H9 (cell line): ENCODE results near the gene COX7A2L. TPM values are rescaled to one million over a fixed set of nuclear protein-coding genes. Genes with fewer than 3 reads are reported as not detected.

Source experiments
- DNase-seq: peaks from one replicate; pipeline ENCODE4 v3.0.0-alpha.2; 2017
- H2AFZ ChIP-seq: one replicate; pipeline ENCODE4 v1.6.1; 2013; ENCODE audit warnings: mild to moderate bottlenecking, low read length, control low read depth, moderate library complexity
- H2AK5ac ChIP-seq: 2 replicates; pipeline ENCODE4 v1.6.1; 2013; ENCODE audit warnings: low read length, control low read depth, mixed read lengths; ENCODE audit not compliant: insufficient read length
- H2BK120ac ChIP-seq: one replicate; pipeline ENCODE4 v1.6.1; 2013; ENCODE audit warnings: low read depth, mild to moderate bottlenecking, low read length, control low read depth, inconsistent platforms; ENCODE audit not compliant: poor library complexity, severe bottlenecking
- H2BK12ac ChIP-seq: 2 replicates; pipeline ENCODE4 v1.6.1; 2013; ENCODE audit warnings: low read length, control low read depth, mixed read lengths, low read depth; ENCODE audit not compliant: insufficient read length
- H2BK15ac ChIP-seq: 2 replicates; pipeline ENCODE4 v1.6.1; 2013; ENCODE audit warnings: low read depth, low read length, control low read depth
- H2BK20ac ChIP-seq: one replicate; pipeline ENCODE4 v1.6.1; 2013; ENCODE audit warnings: low read depth, mild to moderate bottlenecking, low read length, control low read depth, inconsistent platforms; ENCODE audit not compliant: poor library complexity, severe bottlenecking
- H2BK5ac ChIP-seq: 2 replicates; pipeline ENCODE4 v1.6.1; 2013; ENCODE audit warnings: low read length, control low read depth, mixed read lengths; ENCODE audit not compliant: insufficient read length
- H3K14ac ChIP-seq: 2 replicates; pipeline ENCODE4 v1.6.1; 2013; ENCODE audit warnings: low read length, control low read depth; ENCODE audit not compliant: insufficient read depth
- H3K18ac ChIP-seq: 2 replicates; pipeline ENCODE4 v1.6.1; 2013; ENCODE audit warnings: low read depth, mild to moderate bottlenecking, mixed read lengths, low read length, control low read depth; ENCODE audit not compliant: insufficient read length
- H3K23ac ChIP-seq: 2 replicates; pipeline ENCODE4 v1.6.1; 2013; ENCODE audit warnings: low read length, control low read depth, mixed read lengths, low read depth; ENCODE audit not compliant: insufficient read length
- H3K23me2 ChIP-seq: 2 replicates; pipeline ENCODE4 v1.6.1; 2013; ENCODE audit warnings: low read depth, mild to moderate bottlenecking, mixed read lengths, low read length, control low read depth; ENCODE audit not compliant: insufficient read length, poor library complexity, severe bottlenecking
- H3K27ac ChIP-seq: 2 replicates; pipeline ENCODE4 v1.5.1; 2013; ENCODE audit warnings: low read length, control low read depth, mixed read lengths, low read depth; ENCODE audit not compliant: insufficient read length
- H3K27me3 ChIP-seq: 2 replicates; pipeline ENCODE4 v1.6.1; 2013; ENCODE audit warnings: low read length, control low read depth, inconsistent platforms; ENCODE audit not compliant: insufficient read depth
- H3K4ac ChIP-seq: 2 replicates; pipeline ENCODE4 v1.6.1; 2013; ENCODE audit warnings: low read depth, mild to moderate bottlenecking, control low read depth, inconsistent platforms, low read length, moderate library complexity
- H3K4me1 ChIP-seq: 2 replicates; pipeline ENCODE4 v1.6.1; 2013; ENCODE audit warnings: low read length, control low read depth, inconsistent platforms; ENCODE audit not compliant: insufficient read depth
- H3K4me2 ChIP-seq: 2 replicates; pipeline ENCODE4 v1.6.1; 2013; ENCODE audit warnings: low read length, control low read depth, mixed read lengths; ENCODE audit not compliant: insufficient read length, insufficient read depth
- H3K56ac ChIP-seq: 2 replicates; pipeline ENCODE4 v1.6.1; 2013; ENCODE audit warnings: low read depth, mild to moderate bottlenecking, mixed read lengths, low read length, control low read depth; ENCODE audit not compliant: insufficient read length
- H3K79me1 ChIP-seq: 2 replicates; pipeline ENCODE4 v1.6.1; 2013; ENCODE audit warnings: low read depth, mild to moderate bottlenecking, moderate library complexity, low read length, control low read depth, inconsistent platforms; ENCODE audit not compliant: insufficient read depth, poor library complexity, severe bottlenecking
- H3K79me2 ChIP-seq: 2 replicates; pipeline ENCODE4 v1.6.1; 2013; ENCODE audit warnings: low read length, control low read depth, inconsistent platforms; ENCODE audit not compliant: insufficient read depth
- H3K9ac ChIP-seq: 2 replicates; pipeline ENCODE4 v1.6.1; 2013; ENCODE audit warnings: low read length, control low read depth, mixed read lengths; ENCODE audit not compliant: insufficient read length; ENCODE audit errors: extremely low read depth
- H3K9me3 ChIP-seq: one replicate; pipeline ENCODE4 v1.6.1; 2013; ENCODE audit warnings: low read depth, low read length, inconsistent platforms; ENCODE audit not compliant: control insufficient read depth
- H3T11ph ChIP-seq: one replicate; pipeline ENCODE4 v1.6.1; 2013; ENCODE audit warnings: mild to moderate bottlenecking, low read length, control low read depth, inconsistent platforms
- H4K20me1 ChIP-seq: one replicate; pipeline ENCODE4 v1.6.1; 2013; ENCODE audit not compliant: control insufficient read depth, insufficient read length, insufficient read depth
- H4K5ac ChIP-seq: 2 replicates; pipeline ENCODE4 v1.6.1; 2013; ENCODE audit warnings: low read depth, mild to moderate bottlenecking, mixed read lengths, low read length, control low read depth; ENCODE audit not compliant: insufficient read length
- H4K8ac ChIP-seq: replicated peaks from 2 replicates; pipeline ENCODE4 v1.6.1; 2013; ENCODE audit warnings: low read length, control low read depth, mixed read lengths, low read depth; ENCODE audit not compliant: insufficient read length
- H4K91ac ChIP-seq: 2 replicates; pipeline ENCODE4 v1.6.1; 2013; ENCODE audit warnings: low read depth, mild to moderate bottlenecking, moderate library complexity, mixed read lengths, low read length, control low read depth; ENCODE audit not compliant: insufficient read length
- H3K27ac Mint-ChIP-seq, 3 experiments: 2 replicates in 2 of 3; 3 replicates in 1 of 3; pipeline ENCODE4 v1.8.0; 2020 to 2021; ENCODE audit warnings: mixed read lengths in 3 of 3, mild to moderate bottlenecking in 1 of 3, moderate library complexity in 1 of 3
- H3K27me3 Mint-ChIP-seq: 2 replicates; pipeline ENCODE4 v1.8.0; 2021; ENCODE audit warnings: low read depth, mild to moderate bottlenecking, moderate library complexity, mixed read lengths
- H3K36me3 Mint-ChIP-seq, 3 experiments: 2 replicates in 2 of 3; 3 replicates in 1 of 3; pipeline ENCODE4 v1.8.0; 2020 to 2021; ENCODE audit warnings: low read depth in 3 of 3, mixed read lengths in 3 of 3; ENCODE audit not compliant: insufficient read depth in 1 of 3
- H3K4me1 Mint-ChIP-seq, 2 experiments: 2 replicates each; pipeline ENCODE4 v1.8.0; 2020; ENCODE audit warnings: mixed read lengths in 2 of 2
- H3K4me3 Mint-ChIP-seq, 2 experiments: 2 replicates in 1 of 2; 3 replicates in 1 of 2; pipeline ENCODE4 v1.8.0; 2020 to 2021; ENCODE audit warnings: mild to moderate bottlenecking in 2 of 2, mixed read lengths in 2 of 2, moderate library complexity in 1 of 2
- H3K9me3 Mint-ChIP-seq, 2 experiments: 2 replicates in 1 of 2; 3 replicates in 1 of 2; pipeline ENCODE4 v1.8.0; 2020; ENCODE audit warnings: mild to moderate bottlenecking in 2 of 2, mixed read lengths in 2 of 2, moderate library complexity in 1 of 2
- CTCF ChIP-seq: fragments of 200-600 bp; sonication (generic); conservative IDR thresholded peaks from 3 replicates; pipeline ENCODE4 v1.8.0; 2021; ENCODE audit warnings: antibody characterized with exemption, mild to moderate bottlenecking
- WGBS: extraction: QIAGEN DNeasy Blood & Tissue Kit; methylation state at CpG from one replicate; pipeline ENCODE4 v1.1.7; 2013; ENCODE audit warnings: missing lambda C conversion rate, low lambda C conversion rate, mixed read lengths; ENCODE audit not compliant: insufficient read length; ENCODE audit errors: extremely low coverage; 5-methylcytosine and 5-hydroxymethylcytosine counted together
- total RNA-seq: library from RNA; stranded (reverse); gene quantifications from 2 replicates; pipeline ENCODE4 v1.2.1, GENCODE V29; 2021

COX7A2L gene
- total RNA-seq, 1 experiment from 2014 or later: 102 TPM

DNA sequence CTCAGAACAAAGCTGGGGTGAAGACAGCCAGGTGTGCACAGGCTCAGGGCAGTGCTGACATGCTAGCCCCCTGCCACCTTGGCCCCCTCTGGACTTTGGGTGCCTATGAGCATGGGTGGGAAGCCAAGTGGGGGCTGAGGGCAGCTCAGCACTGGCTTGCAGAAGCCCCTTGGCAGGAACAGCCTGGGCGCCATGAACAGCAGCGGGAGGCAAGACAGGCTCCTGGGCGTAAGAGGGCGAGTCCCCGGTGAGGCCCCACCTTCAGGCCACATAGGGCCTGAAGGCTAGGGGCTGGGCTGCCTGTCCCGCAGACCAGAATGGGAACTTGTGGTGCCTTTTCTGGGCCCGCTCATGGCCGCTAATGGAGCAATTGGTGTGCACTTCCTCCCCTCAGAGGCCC is 47.0 kb upstream of the COX7A2L start:
- Histone ChIP-seq H2BK120ac (no peak overlapping the region), H3K14ac (no peak overlapping the region), H3K9me3 (no peaks in the 10 kb centered on the region), H3K4ac (no peak overlapping the region), H3K4me1 (no peaks in the 10 kb centered on the region), H2AK5ac (no peak overlapping the region), H2BK15ac (no peak overlapping the region), H3K27ac (no peak overlapping the region), H3K79me2 (no peaks in the 10 kb centered on the region), H4K8ac (no peak overlapping the region), H2BK12ac (no peak overlapping the region), H3K56ac (no peak overlapping the region), H3T11ph (no peak overlapping the region), H4K5ac (no peak overlapping the region), H4K20me1 (no peaks in the 10 kb centered on the region), H3K79me1 (no peaks in the 10 kb centered on the region), H3K9ac (no peak overlapping the region), H3K4me2 (no peak overlapping the region), H3K18ac (no peak overlapping the region), H4K91ac (no peak overlapping the region), H2BK5ac (no peak overlapping the region), H2BK20ac (no peak overlapping the region), H2AFZ (no peak overlapping the region), H3K27me3 (no peaks in the 10 kb centered on the region), H3K23me2 (no peaks in the 10 kb centered on the region), H3K23ac (no peak overlapping the region)
- Mint-ChIP-seq H3K4me3 (no peak overlapping the region), H3K27ac (no peak overlapping the region), H3K27me3 (no peaks in the 10 kb centered on the region; the same call in 1 of the 2 replicates), H3K36me3 (peaks cover 16 to 28% (median 17%) of the 10 kb centered on the region in 3 experiments), H3K4me1 (no peaks in the 10 kb centered on the region), H3K9me3 (peaks cover 11% of the 10 kb centered on the region in 2 experiments; a peak in 4 of 5 replicates)
- WGBS: no CpG with 5 or more reads among the region's 8 CpGs
- no peak for DNase-seq
- TF ChIP-seq CTCF: no peak
